ACC112 (cell line): ENCODE data around the gene EPC2.

Experiments used
- H2AFZ ChIP-seq: fragments of 200-600 bp; sonication (generic); one replicate; pipeline ENCODE4 v1.6.0; 2017; ENCODE audit warnings: antibody characterized with exemption, low read length; ENCODE audit not compliant: unreplicated experiment
- H3K27ac ChIP-seq: fragments of 200-600 bp; sonication (generic); 2 replicates; pipeline ENCODE4 v1.5.1; 2014; ENCODE audit warnings: low read depth, mild to moderate bottlenecking, antibody characterized with exemption, low read length, moderate library complexity
- H3K27me3 ChIP-seq: fragments of 200-600 bp; sonication (generic); 2 replicates; pipeline ENCODE4 v1.6.1; 2014; ENCODE audit warnings: mild to moderate bottlenecking, antibody characterized with exemption, low read length, moderate library complexity, mixed read lengths; ENCODE audit not compliant: insufficient read depth
- H3K36me3 ChIP-seq: fragments of 200-600 bp; sonication (generic); 2 replicates; pipeline ENCODE4 v1.6.1; 2016; ENCODE audit warnings: mild to moderate bottlenecking, antibody characterized with exemption, low read length, moderate library complexity, mixed read lengths; ENCODE audit not compliant: insufficient read depth
- H3K4me1 ChIP-seq: fragments of 200-600 bp; sonication (generic); one replicate; pipeline ENCODE4 v1.6.1; 2016; ENCODE audit warnings: low read length, mixed read lengths; ENCODE audit not compliant: insufficient read depth, unreplicated experiment, control insufficient read depth
- H3K4me3 ChIP-seq: fragments of 200-600 bp; sonication (generic); 2 replicates; pipeline ENCODE4 v1.5.1; 2014; ENCODE audit warnings: mild to moderate bottlenecking, low read depth, low read length
- H3K79me2 ChIP-seq: fragments of 200-600 bp; sonication (generic); one replicate; pipeline ENCODE4 v1.6.0; 2016; ENCODE audit warnings: low read length; ENCODE audit not compliant: control insufficient read depth, unreplicated experiment, insufficient read depth

The EPC2 gene, protein sequence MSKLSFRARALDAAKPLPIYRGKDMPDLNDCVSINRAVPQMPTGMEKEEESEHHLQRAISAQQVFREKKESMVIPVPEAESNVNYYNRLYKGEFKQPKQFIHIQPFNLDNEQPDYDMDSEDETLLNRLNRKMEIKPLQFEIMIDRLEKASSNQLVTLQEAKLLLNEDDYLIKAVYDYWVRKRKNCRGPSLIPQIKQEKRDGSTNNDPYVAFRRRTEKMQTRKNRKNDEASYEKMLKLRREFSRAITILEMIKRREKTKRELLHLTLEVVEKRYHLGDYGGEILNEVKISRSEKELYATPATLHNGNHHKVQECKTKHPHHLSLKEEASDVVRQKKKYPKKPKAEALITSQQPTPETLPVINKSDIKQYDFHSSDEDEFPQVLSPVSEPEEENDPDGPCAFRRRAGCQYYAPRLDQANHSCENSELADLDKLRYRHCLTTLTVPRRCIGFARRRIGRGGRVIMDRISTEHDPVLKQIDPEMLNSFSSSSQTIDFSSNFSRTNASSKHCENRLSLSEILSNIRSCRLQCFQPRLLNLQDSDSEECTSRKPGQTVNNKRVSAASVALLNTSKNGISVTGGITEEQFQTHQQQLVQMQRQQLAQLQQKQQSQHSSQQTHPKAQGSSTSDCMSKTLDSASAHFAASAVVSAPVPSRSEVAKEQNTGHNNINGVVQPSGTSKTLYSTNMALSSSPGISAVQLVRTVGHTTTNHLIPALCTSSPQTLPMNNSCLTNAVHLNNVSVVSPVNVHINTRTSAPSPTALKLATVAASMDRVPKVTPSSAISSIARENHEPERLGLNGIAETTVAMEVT

DNA sequence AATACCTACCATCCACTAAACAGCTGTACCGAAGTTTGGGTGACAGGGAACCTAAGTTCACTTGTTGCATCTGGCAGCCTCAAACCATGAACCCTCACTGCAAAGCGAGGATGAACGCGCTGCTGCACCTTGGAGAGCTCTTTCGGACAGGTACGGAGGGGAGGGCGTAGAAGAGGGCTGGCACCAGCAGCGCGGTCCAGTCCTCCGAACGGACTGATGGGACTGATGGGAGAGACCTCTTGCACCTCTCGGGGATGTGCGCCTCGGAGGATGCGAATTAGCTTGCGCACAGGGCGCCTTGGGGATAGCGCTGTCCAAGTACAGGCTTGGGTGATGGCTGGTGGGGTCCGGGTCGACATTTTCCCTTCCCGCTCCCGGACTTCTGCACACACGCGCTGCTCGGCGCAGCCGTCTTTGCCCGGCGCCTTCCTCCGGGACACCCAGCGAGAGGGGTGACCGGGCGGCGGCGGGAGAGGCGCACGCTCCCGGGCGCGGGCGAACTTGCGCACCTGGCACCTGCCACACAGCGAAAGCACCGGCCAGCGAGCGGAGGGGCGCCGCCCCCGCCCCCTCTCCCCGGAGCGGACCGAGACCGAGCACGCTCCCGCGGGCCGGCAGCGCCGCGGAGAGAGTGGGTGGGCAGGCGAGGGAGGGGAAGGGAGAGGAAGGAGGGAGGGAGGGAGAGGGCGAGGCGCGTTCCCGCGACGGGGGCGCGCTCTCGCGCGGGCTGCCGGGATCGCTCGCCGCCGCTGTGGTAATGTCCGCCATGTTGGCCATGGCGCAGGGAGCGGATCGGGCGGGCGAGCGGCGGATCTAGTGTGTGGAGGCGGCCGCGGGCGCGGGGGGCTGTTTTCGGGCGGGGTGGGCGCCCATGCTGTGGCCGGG is at the start of gene EPC2:
Gene EPC2 (plus strand): TSS at position 754 of the 885 bp plus-strand sequence. CDS start 267 bp downstream, outside the sequence.
- H3K27me3 ChIP-seq = no peaks in the 10 kb centered on the region
- peaks cover 19% of the 10 kb centered on the region for H3K4me1 ChIP-seq
- peak within 1 kb of the TSS; percentile 89 for H3K4me3 ChIP-seq
- peaks cover 38% of the 10 kb centered on the region for H3K79me2 ChIP-seq
- no peaks in the 10 kb centered on the region for H3K36me3 ChIP-seq
- peak within 1 kb of the TSS; percentile 90 for H3K27ac ChIP-seq
- peak within 1 kb of the TSS; percentile 92 for H2AFZ ChIP-seq

- H3K27ac ChIP-seq = no peak overlapping the region
- no peaks in the 10 kb centered on the region for H3K4me1 ChIP-seq
- H2AFZ ChIP-seq = no peak overlapping the region
- H3K4me3 ChIP-seq = no peak overlapping the region
- no peaks in the 10 kb centered on the region for H3K36me3 ChIP-seq
- no peaks in the 10 kb centered on the region for H3K79me2 ChIP-seq
- peaks cover 32% of the 10 kb centered on the region for H3K27me3 ChIP-seq
These were observed 48.5 kb upstream of the EPC2 start for GRCh38 chr2:148596018-148596417.

- Histone ChIP-seq H3K79me2 (no peaks in the 10 kb centered on the region), H3K4me3 (no peak overlapping the region), H3K27me3 (peaks cover 62% of the 10 kb centered on the region), H3K36me3 (no peaks in the 10 kb centered on the region), H2AFZ (no peak overlapping the region), H3K4me1 (no peaks in the 10 kb centered on the region), H3K27ac (no peak overlapping the region)
These were observed 45.2 kb upstream of the EPC2 start for GRCh38 chr2:148599109-148599991.

GRCh38 chr2:148602885-148603561 is 41.5 kb upstream of the EPC2 start:
- H3K27ac ChIP-seq = no peak overlapping the region
- H3K36me3 ChIP-seq = no peaks in the 10 kb centered on the region
- H3K79me2 ChIP-seq = no peaks in the 10 kb centered on the region
- H2AFZ ChIP-seq = no peak overlapping the region
- no peak overlapping the region for H3K4me3 ChIP-seq
- peaks cover 62% of the 10 kb centered on the region for H3K27me3 ChIP-seq
- H3K4me1 ChIP-seq = no peaks in the 10 kb centered on the region

DNA sequence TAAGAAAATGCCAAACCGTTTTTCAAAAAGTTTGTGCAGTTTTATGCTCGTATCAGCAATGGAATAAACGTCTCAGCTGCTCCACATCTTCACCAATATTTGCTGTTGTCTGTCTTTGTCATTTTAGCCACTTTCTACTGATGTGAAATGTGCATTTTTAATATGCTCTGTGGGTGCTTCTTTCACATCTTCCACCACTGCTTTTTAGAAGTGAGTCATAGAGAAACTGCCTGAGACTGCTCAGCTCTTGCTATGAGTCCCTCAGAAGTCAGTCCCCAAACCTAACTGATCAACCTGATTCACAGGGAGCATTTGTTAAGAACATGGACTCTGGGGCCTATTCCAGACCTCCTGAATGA is 41.0 kb upstream of the EPC2 start:
- Histone ChIP-seq H3K4me1 (no peaks in the 10 kb centered on the region), H3K36me3 (no peaks in the 10 kb centered on the region), H3K4me3 (no peak overlapping the region), H3K79me2 (no peaks in the 10 kb centered on the region), H2AFZ (no peak overlapping the region), H3K27me3 (peaks cover 60% of the 10 kb centered on the region), H3K27ac (no peak overlapping the region)

DNA sequence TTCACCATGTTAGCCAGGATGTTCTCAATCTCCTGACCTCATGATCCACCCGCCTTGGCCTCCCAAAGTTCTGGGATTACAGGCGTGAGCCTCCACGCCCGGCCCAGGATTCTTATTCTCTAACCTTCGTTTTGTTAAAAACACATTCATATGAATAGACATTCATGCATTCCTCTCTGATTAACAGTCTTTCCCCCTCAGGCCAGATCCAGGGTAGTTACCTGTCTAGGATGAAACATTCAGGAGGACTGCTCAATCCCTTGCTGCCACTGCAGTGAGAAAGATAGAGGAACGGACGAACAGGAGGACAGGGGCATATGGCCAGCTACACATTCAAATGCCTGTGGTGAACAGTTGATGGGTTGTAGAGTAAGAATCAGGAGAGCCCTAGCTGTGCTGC is 39.6 kb upstream of the EPC2 start:
- Histone ChIP-seq H3K79me2 (no peaks in the 10 kb centered on the region), H3K27ac (no peak overlapping the region), H3K27me3 (peaks cover 56% of the 10 kb centered on the region), H3K36me3 (no peaks in the 10 kb centered on the region), H2AFZ (no peak overlapping the region), H3K4me1 (no peaks in the 10 kb centered on the region), H3K4me3 (no peak overlapping the region)

DNA sequence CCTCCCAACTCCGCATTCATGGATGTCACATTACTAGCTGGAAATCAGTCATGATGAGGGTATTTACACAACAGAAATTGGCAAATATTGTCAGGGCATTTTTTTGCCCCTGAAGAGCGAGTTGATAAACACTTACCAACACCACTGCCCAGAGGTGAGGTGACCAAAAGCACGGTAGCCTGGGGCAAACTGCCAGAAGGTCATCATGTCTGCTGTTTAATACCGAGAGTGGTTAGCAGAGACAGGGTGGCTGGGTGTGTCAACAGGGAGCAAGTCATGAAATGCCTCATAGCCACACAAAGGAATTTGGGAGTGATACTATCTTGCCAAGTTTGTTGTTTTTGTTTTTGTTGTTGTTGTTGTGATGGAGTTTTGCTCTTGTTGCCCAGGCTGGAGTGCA is 37.0 kb upstream of the EPC2 start:
- Histone ChIP-seq H3K36me3 (no peaks in the 10 kb centered on the region), H3K27me3 (peaks cover 33% of the 10 kb centered on the region), H3K4me1 (no peaks in the 10 kb centered on the region), H3K79me2 (no peaks in the 10 kb centered on the region), H3K4me3 (no peak overlapping the region), H3K27ac (no peak overlapping the region), H2AFZ (no peak overlapping the region)

GRCh38 chr2:148613231-148614013 is 31.1 kb upstream of the EPC2 start:
- Histone ChIP-seq H3K36me3 (no peaks in the 10 kb centered on the region), H3K4me3 (no peak overlapping the region), H2AFZ (no peak overlapping the region), H3K4me1 (peaks cover 20% of the 10 kb centered on the region), H3K27ac (no peak overlapping the region), H3K79me2 (no peaks in the 10 kb centered on the region), H3K27me3 (peaks cover 9% of the 10 kb centered on the region; the same call in 1 of the 2 replicates)

- Histone ChIP-seq H3K27ac (no peak overlapping the region), H2AFZ (no peak overlapping the region), H3K27me3 (peaks cover 9% of the 10 kb centered on the region; the same call in 1 of the 2 replicates), H3K4me1 (peaks cover 20% of the 10 kb centered on the region), H3K36me3 (no peaks in the 10 kb centered on the region), H3K4me3 (no peak overlapping the region), H3K79me2 (no peaks in the 10 kb centered on the region)
These were observed 30.6 kb upstream of the EPC2 start for GRCh38 chr2:148614014-148614321.
